Mucosa of descending colon (tissue), 3 donors: ENCODE results near the gene PRPS2. TPM values are rescaled to one million over a fixed set of nuclear protein-coding genes. Genes with fewer than 3 reads are reported as not detected.

Source experiments
- ATAC-seq: fragments of 200-7000 bp; cut with Tn5 transposase; one replicate; pipeline ENCODE4 v1.9.1; 2020; ENCODE audit warnings: mild to moderate bottlenecking, moderate library complexity
- DNase-seq, 3 donors: peaks; one replicate each; pipeline ENCODE4 v3.0.0-alpha.2; 2020
- H3K36me3 ChIP-seq: fragments of 200-600 bp; one replicate; pipeline ENCODE4 v1.8.0; 2021; ENCODE audit warnings: low read depth, mild to moderate bottlenecking
- H3K4me1 ChIP-seq: fragments of 200-600 bp; one replicate; pipeline ENCODE4 v1.8.0; 2021; ENCODE audit warnings: low read depth, mild to moderate bottlenecking
- H3K4me3 ChIP-seq: fragments of 200-600 bp; one replicate; pipeline ENCODE4 v1.8.0; 2021; ENCODE audit warnings: mild to moderate bottlenecking
- H3K9me3 ChIP-seq: fragments of 200-600 bp; one replicate; pipeline ENCODE4 v1.8.0; 2021; ENCODE audit warnings: mild to moderate bottlenecking
- intact Hi-C, 2 donors: fragments of 100-400 bp; cut with DNase I in 1 of 2; cut with micrococcal nuclease in 1 of 2; formaldehyde crosslinking; loops; one replicate each; pipeline versions ENCODE4 v1.11.0 to v1.11.1; 2022; cut with DNase I, micrococcal nuclease
- total RNA-seq, 3 donors: library from RNA; stranded (reverse); fragmentation: NEBNext Ultra II Directional in 2 of 3; extraction: Animal tissue kit (Norgen Biotek cat#: 25700) in 2 of 3; gene quantifications; one replicate each; pipeline versions ENCODE4 v1.2.1 to v1.2.4, GENCODE V29; 2021 to 2023
- TF ChIP-seq, protein P1 (sequence below): fragments of 200-600 bp; IDR thresholded peaks from one replicate; pipeline ENCODE4 v1.8.0; 2022; ENCODE audit warnings: antibody characterized with exemption, mild to moderate bottlenecking
- donor health status: DM: no; HTN: no; CAD: no; lungs with moderate emphysema.
- donor health status: DM: no; HTN: no; CAD: no.
- donor health status: DM: no; HTN: yes; CAD: no.

The PRPS2 gene
- total RNA-seq, 3 donors from 2014 or later = 37.0 to 68.5 (median 56.4) TPM

DNA sequence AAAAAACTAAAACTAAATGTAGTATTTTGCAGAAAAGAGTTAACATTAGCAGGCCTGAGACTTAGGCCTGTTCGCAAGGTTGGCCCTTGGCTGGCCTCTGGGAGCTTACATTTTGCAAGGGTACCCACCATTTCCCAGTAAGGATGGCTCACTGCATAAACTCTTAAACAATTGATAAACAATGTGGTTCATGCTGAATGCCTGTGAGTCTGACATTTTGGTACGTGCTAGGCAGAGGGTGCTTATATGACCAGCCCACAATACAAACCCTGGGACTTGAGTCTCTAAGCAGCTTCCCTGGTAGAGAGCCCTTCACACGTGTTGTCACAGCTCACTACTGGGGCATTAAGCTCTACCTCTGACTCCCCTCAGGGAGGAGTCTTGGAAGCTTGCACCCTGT lies 7.4 kb downstream of the PRPS2 start:
- TF ChIP-seq, protein P1, sequence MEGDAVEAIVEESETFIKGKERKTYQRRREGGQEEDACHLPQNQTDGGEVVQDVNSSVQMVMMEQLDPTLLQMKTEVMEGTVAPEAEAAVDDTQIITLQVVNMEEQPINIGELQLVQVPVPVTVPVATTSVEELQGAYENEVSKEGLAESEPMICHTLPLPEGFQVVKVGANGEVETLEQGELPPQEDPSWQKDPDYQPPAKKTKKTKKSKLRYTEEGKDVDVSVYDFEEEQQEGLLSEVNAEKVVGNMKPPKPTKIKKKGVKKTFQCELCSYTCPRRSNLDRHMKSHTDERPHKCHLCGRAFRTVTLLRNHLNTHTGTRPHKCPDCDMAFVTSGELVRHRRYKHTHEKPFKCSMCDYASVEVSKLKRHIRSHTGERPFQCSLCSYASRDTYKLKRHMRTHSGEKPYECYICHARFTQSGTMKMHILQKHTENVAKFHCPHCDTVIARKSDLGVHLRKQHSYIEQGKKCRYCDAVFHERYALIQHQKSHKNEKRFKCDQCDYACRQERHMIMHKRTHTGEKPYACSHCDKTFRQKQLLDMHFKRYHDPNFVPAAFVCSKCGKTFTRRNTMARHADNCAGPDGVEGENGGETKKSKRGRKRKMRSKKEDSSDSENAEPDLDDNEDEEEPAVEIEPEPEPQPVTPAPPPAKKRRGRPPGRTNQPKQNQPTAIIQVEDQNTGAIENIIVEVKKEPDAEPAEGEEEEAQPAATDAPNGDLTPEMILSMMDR = no peak
- Histone ChIP-seq H3K4me3 (no peak overlapping the region), H3K4me1 (no peaks in the 10 kb centered on the region), H3K9me3 (no peaks in the 10 kb centered on the region), H3K36me3 (no peaks in the 10 kb centered on the region)
- ATAC-seq (no peak), DNase-seq (no peak)
- intact Hi-C loops = no loop called here

DNA sequence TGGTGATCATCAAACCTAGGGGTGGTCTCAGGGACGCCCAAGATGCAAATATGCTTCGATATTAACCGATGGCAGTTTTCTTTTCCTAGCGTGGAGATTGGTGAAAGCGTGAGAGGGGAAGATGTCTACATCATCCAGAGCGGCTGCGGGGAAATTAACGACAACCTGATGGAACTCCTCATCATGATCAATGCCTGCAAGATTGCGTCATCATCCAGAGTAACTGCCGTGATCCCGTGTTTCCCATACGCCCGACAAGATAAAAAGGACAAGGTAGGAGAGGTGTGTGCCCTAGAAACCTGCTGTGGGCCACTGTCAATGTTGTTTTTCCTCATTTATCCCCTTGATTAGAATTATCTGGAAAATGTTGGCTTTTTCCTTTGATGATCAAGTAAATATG lies 7.9 kb downstream of the PRPS2 start:
- Histone ChIP-seq H3K36me3 (no peaks in the 10 kb centered on the region), H3K4me3 (no peak overlapping the region), H3K9me3 (no peaks in the 10 kb centered on the region), H3K4me1 (no peaks in the 10 kb centered on the region)
- DNase-seq (no peak), ATAC-seq (no peak)
- TF ChIP-seq, protein P1 = no peak
- intact Hi-C loops = no loop called here

- H3K4me3 ChIP-seq = no peak overlapping the region
- no peak for DNase-seq
- H3K9me3 ChIP-seq = no peaks in the 10 kb centered on the region
- no peaks in the 10 kb centered on the region for H3K4me1 ChIP-seq
- H3K36me3 ChIP-seq = no peaks in the 10 kb centered on the region
- intact Hi-C loops = no loop called here
- ATAC-seq = no peak
- TF ChIP-seq, protein P1 = no peak
These were observed 11.5 kb downstream of the PRPS2 start for GRCh38 chrX:12802741-12803140.

GRCh38 chrX:12804655-12805054 lies 13.4 kb downstream of the PRPS2 start:
- H3K9me3 ChIP-seq = no peaks in the 10 kb centered on the region
- intact Hi-C loops = no loop called here
- DNase-seq = peak in 2 of 3 donors; percentile 35 to 50
- no peak overlapping the region for H3K4me3 ChIP-seq
- no peaks in the 10 kb centered on the region for H3K4me1 ChIP-seq
- no peaks in the 10 kb centered on the region for H3K36me3 ChIP-seq
- ATAC-seq = peak; percentile 53
- TF ChIP-seq, protein P1 = no peak

GRCh38 chrX:12805333-12805732 lies 14.1 kb downstream of the PRPS2 start:
- H3K4me3 ChIP-seq = no peak overlapping the region
- TF ChIP-seq, protein P1 = no peak
- intact Hi-C loops = no loop called here
- DNase-seq = peak in 1 of 3 donors; percentile 47
- H3K4me1 ChIP-seq = no peaks in the 10 kb centered on the region
- peak; percentile 88 for ATAC-seq
- no peaks in the 10 kb centered on the region for H3K36me3 ChIP-seq
- H3K9me3 ChIP-seq = no peaks in the 10 kb centered on the region

DNA sequence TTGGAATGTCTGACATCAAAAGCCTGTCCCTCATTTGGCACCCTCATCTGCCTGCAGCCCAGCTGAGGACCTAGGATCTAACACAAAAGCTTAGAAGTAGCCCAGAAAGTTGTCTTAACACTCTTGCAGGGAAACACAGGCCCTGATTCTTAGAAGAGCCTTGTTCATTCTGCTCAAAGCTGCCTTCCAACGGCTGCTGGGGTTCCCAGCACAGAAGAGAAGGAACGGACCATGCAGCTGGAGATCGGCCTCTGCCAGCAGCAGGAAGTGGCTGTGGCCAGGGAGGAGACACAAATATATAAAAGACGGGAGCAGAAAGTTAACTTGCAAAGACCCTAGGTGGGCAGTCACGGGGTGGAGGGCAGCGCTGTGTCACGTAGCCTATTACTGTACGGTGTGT lies 20.4 kb downstream of the PRPS2 start:
- Histone ChIP-seq H3K9me3 (no peaks in the 10 kb centered on the region), H3K4me3 (no peak overlapping the region), H3K4me1 (no peaks in the 10 kb centered on the region), H3K36me3 (no peaks in the 10 kb centered on the region)
- ATAC-seq = no peak
- intact Hi-C loops = loop anchor here (5.0 to 10.0 kb wide), 2 partner anchors 83 to 91 kb away; no protein-coding TSS in a partner anchor
- DNase-seq = no peak
- TF ChIP-seq, protein P1 = no peak
